PC-9 (cell line): ENCODE results near the gene RBX1. TPM values are rescaled to one million over a fixed set of nuclear protein-coding genes. Genes with fewer than 3 reads are reported as not detected.

Source experiments
- BruUV-seq: library from RNA; stranded (reverse); fragments of 400-500 nt; replicated peaks from 2 replicates; lab custom pipeline; 2021; lab: Mats Ljungman, UMichigan
- CTCF ChIA-PET: fragments of 300-600 bp; sonication (Branson Sonifier 250); formaldehyde crosslinking; loops from one replicate; lab custom pipeline; 2022; ENCODE audit warnings: antibody characterized with exemption; lab: Charles Lee
- POLR2A ChIA-PET: fragments of 300-600 bp; sonication (Branson Sonifier 250); formaldehyde crosslinking; loops from one replicate; lab custom pipeline; 2022; ENCODE audit warnings: antibody characterized with exemption; ENCODE audit not compliant: unreplicated experiment; lab: Charles Lee
- DNase-seq, 2 experiments: peaks; one replicate each; pipeline versions ENCODE4 v3.0.0 to v3.0.0-alpha.2; 2015 to 2022; ENCODE audit warnings: mixed read lengths in 1 of 2
- H2AFZ ChIP-seq: fragments of 200-600 bp; sonication (generic); 2 replicates; pipeline ENCODE4 v1.8.1; 2017; ENCODE audit warnings: antibody characterized with exemption
- H3F3A ChIP-seq: fragments of 200-600 bp; sonication (generic); 2 replicates; pipeline ENCODE4 v1.8.1; 2017; ENCODE audit warnings: antibody characterized with exemption, mild to moderate bottlenecking, low read depth; ENCODE audit not compliant: insufficient read depth
- H3K27ac ChIP-seq: fragments of 200-600 bp; sonication (generic); 2 replicates; pipeline ENCODE4 v1.6.1; 2016; ENCODE audit warnings: mixed run types
- H3K27me3 ChIP-seq: fragments of 200-600 bp; sonication (generic); 2 replicates; pipeline ENCODE4 v1.6.1; 2016; ENCODE audit warnings: low read depth, mixed run types; ENCODE audit not compliant: insufficient read depth
- H3K36me3 ChIP-seq: fragments of 200-600 bp; sonication (generic); 2 replicates; pipeline ENCODE4 v1.6.1; 2016; ENCODE audit warnings: low read depth, mixed run types
- H3K4me1 ChIP-seq: fragments of 200-600 bp; sonication (generic); replicated peaks from 2 replicates; pipeline ENCODE4 v1.6.1; 2016; ENCODE audit warnings: mixed run types; ENCODE audit not compliant: insufficient read depth
- H3K4me2 ChIP-seq: fragments of 200-600 bp; sonication (generic); 2 replicates; pipeline ENCODE4 v1.6.1; 2017; ENCODE audit warnings: mixed run types
- H3K4me3 ChIP-seq: fragments of 200-600 bp; sonication (generic); 2 replicates; pipeline ENCODE4 v1.6.1; 2016; ENCODE audit warnings: mixed run types
- H3K79me2 ChIP-seq: fragments of 200-600 bp; sonication (generic); 2 replicates; pipeline ENCODE4 v1.6.1; 2017; ENCODE audit warnings: low read depth, mixed run types
- H3K9me2 ChIP-seq: fragments of 200-600 bp; sonication (generic); 2 replicates; pipeline ENCODE4 v1.8.1; 2017; ENCODE audit warnings: mild to moderate bottlenecking; ENCODE audit not compliant: insufficient read depth
- H3K9me3 ChIP-seq: fragments of 200-600 bp; sonication (generic); 2 replicates; pipeline ENCODE4 v1.8.1; 2016; ENCODE audit warnings: low read depth; ENCODE audit not compliant: insufficient read depth
- H4K20me1 ChIP-seq: fragments of 200-600 bp; sonication (generic); 2 replicates; pipeline ENCODE4 v1.8.1; 2017; ENCODE audit not compliant: insufficient read depth
- EZH2 ChIP-seq: fragments of 200-600 bp; sonication (generic); IDR thresholded peaks from 2 replicates; pipeline ENCODE4 v1.8.0; 2017; ENCODE audit warnings: antibody characterized with exemption, low read depth
- intact Hi-C: fragments of 100-400 bp; cut with micrococcal nuclease; formaldehyde crosslinking; loops from one replicate; pipeline ENCODE4 v1.10.0; 2022; ENCODE audit not compliant: unreplicated experiment
- total RNA-seq: library from RNA; stranded (reverse); gene quantifications from 2 replicates; pipeline ENCODE4 v1.2.3, GENCODE V29; 2021
- TF ChIP-seq, protein P1 (sequence below): fragments of 200-600 bp; sonication (generic); conservative IDR thresholded peaks from 2 replicates; pipeline ENCODE4 v1.6.1; 2017; ENCODE audit warnings: mixed run types, antibody characterized with exemption, mild to moderate bottlenecking, moderate library complexity

RBX1 gene
- total RNA-seq, 1 experiment from 2014 or later = 52.9 TPM

DNA sequence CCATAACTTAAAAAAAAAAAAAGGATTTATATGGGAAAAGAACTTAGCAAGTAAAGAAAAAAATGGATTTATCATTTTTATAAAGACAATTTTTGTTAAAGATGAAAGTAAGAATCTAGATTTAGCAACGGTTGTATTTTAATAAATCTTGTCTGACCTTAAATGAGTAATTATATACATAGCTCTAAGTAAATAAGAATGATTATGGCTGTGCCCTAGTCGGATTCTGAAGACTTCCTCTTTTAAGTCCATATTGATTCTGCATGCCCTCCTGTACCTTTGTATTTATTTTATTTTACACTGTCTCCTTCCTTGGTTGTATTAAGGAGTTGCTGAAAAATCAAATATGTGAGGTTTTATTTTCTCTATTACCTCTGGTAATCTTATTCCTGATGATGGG lies 7.1 kb downstream of the RBX1 start:
- H3K9me2 ChIP-seq = no peaks in the 10 kb centered on the region
- peaks cover 36% of the 10 kb centered on the region for H3K36me3 ChIP-seq
- intact Hi-C loops = no loop called here

DNA sequence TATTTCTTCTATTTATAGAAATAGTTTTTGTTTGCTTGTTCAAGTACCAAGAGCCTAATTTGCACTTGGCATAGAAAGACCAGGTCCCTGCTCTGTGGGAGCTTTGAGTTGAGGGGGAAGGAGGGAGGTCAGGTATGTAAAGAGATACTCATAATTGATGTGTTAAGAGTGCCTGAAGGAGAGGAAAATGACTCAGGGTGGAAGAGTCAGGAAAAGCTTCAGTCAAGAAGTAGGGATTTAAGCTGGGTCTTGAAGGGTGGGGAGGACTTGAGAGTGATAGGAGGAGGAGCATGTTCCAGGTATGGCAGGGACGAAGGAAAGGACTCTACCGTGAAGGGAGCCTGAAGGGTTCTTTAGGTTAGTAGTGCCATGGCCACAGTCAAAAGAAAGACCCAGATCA lies 9.0 kb downstream of the RBX1 start:
- Histone ChIP-seq H3K9me2 (no peaks in the 10 kb centered on the region), H3K4me1 (no peaks in the 10 kb centered on the region), H3K9me3 (no peaks in the 10 kb centered on the region), H2AFZ (no peak overlapping the region), H3K4me3 (no peak overlapping the region), H3K36me3 (peaks cover 33% of the 10 kb centered on the region), H3F3A (peaks cover 6% of the 10 kb centered on the region; the same call in 1 of the 2 replicates), H3K4me2 (no peak overlapping the region), H4K20me1 (peaks cover 17% of the 10 kb centered on the region; the same call in 1 of the 2 replicates), H3K27me3 (no peaks in the 10 kb centered on the region), H3K79me2 (peaks cover 61% of the 10 kb centered on the region), H3K27ac (no peak overlapping the region)
- CTCF ChIA-PET = interaction anchor here (0.7 kb wide), 1 partner anchor 64 kb away, joined by 3 read pairs; no protein-coding TSS in a partner anchor
- BruUV-seq = no TSS peak
- no peak for DNase-seq
- intact Hi-C loops = no loop called here
- no peak for TF ChIP-seq EZH2
- TF ChIP-seq, protein P1, sequence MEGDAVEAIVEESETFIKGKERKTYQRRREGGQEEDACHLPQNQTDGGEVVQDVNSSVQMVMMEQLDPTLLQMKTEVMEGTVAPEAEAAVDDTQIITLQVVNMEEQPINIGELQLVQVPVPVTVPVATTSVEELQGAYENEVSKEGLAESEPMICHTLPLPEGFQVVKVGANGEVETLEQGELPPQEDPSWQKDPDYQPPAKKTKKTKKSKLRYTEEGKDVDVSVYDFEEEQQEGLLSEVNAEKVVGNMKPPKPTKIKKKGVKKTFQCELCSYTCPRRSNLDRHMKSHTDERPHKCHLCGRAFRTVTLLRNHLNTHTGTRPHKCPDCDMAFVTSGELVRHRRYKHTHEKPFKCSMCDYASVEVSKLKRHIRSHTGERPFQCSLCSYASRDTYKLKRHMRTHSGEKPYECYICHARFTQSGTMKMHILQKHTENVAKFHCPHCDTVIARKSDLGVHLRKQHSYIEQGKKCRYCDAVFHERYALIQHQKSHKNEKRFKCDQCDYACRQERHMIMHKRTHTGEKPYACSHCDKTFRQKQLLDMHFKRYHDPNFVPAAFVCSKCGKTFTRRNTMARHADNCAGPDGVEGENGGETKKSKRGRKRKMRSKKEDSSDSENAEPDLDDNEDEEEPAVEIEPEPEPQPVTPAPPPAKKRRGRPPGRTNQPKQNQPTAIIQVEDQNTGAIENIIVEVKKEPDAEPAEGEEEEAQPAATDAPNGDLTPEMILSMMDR = no peak
- POLR2A ChIA-PET = no interaction called here

More for the DNA sequence above, 7.1 kb downstream of the RBX1 start:
- POLR2A ChIA-PET = no interaction called here
- Histone ChIP-seq H3K27ac (no peak overlapping the region), H3K79me2 (peaks cover 80% of the 10 kb centered on the region), H2AFZ (no peak overlapping the region), H3K4me2 (no peak overlapping the region), H3K4me1 (peaks cover 2% of the 10 kb centered on the region), H4K20me1 (peaks cover 26% of the 10 kb centered on the region), H3K27me3 (no peaks in the 10 kb centered on the region), H3K4me3 (no peak overlapping the region), H3K9me3 (no peaks in the 10 kb centered on the region), H3F3A (peaks cover 14% of the 10 kb centered on the region; the same call in 1 of the 2 replicates)
- BruUV-seq = no TSS peak
- CTCF ChIA-PET = interaction anchor here (0.7 kb wide), 1 partner anchor 13 kb away, joined by 4 read pairs; no protein-coding TSS in a partner anchor
- TF ChIP-seq, protein P1 = no peak
- no peak for TF ChIP-seq EZH2
- no peak for DNase-seq

DNA sequence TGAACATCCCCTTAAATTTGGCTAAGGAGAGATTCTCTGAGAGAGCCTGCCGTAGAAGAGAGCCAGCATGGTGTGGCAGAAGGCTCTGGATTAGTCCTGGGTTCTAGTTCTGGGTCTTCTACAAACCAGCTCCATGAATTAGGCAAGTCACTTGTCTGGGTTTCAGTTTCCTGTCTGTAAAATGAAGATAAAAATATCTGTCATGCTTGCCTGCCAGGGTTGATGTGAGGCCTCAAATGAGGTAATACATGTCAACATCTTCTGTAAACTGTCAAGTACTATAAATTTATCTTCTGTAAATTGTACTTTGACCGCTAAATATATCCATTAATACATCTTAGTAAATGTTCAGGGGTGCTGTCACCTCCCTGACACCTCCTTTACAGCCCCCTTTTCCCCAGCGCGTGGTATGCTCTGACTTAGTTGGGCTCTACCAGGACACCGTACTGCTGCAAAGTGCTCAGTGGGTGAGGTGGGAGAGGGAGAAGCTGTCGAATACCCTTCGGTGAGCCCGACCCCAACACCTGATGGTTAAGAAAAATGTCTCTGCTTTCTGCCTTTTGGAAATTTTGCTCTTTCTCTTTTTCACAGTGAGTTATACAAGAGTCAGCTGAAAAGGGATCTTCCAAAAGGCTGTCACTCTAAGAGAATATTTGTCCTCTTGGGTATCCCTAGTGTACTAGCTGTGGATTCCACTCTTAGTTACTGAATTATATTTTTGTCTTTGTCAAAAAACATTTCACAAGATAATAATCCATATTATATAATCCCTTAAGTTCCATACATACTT lies 15.0 kb downstream of the RBX1 start:
- H3K79me2 ChIP-seq = peaks cover 8% of the 10 kb centered on the region; the same call in 1 of the 2 replicates
- H3K9me2 ChIP-seq = no peaks in the 10 kb centered on the region
- TF ChIP-seq EZH2 = no peak
- TF ChIP-seq, protein P1 = no peak
- peaks cover 44% of the 10 kb centered on the region for H3K36me3 ChIP-seq
- H4K20me1 ChIP-seq = 0 out of 2 replicates have a peak, but pooled peaks cover 3% of the 10 kb centered on the region
- H2AFZ ChIP-seq = no peak overlapping the region
- CTCF ChIA-PET = no interaction called here
- no peaks in the 10 kb centered on the region for H3K9me3 ChIP-seq
- BruUV-seq = no TSS peak
- H3K4me2 ChIP-seq = no peak overlapping the region
- no peak overlapping the region for H3K27ac ChIP-seq
- peaks cover 29% of the 10 kb centered on the region for H3F3A ChIP-seq
- DNase-seq = no peak
- POLR2A ChIA-PET = no interaction called here
- intact Hi-C loops = no loop called here
- H3K4me1 ChIP-seq = no peaks in the 10 kb centered on the region
- H3K27me3 ChIP-seq = no peaks in the 10 kb centered on the region
- H3K4me3 ChIP-seq = no peak overlapping the region
